Measurements from ENCODE around the gene SAA1.

DNA sequence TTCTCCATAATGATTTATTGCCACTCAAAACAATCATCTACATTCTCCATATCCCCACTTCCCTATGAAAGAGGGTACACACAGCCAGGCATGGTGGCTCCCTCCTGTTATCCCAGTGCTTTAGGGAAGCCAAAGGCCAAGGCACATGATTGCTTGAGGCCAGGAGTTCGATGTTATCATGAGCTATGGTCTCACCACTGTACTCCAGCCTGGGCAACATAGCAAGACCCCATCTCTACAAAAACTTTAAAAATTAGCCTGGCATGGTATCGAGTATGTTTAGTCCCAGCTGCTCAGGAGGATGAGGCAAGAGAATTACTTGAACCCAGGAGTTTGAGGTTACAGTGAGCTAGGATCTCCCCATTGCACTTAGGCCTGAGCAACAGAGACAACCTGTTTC, 49.8 kb downstream of the SAA1 start:
- TF ChIP-seq, protein P1, sequence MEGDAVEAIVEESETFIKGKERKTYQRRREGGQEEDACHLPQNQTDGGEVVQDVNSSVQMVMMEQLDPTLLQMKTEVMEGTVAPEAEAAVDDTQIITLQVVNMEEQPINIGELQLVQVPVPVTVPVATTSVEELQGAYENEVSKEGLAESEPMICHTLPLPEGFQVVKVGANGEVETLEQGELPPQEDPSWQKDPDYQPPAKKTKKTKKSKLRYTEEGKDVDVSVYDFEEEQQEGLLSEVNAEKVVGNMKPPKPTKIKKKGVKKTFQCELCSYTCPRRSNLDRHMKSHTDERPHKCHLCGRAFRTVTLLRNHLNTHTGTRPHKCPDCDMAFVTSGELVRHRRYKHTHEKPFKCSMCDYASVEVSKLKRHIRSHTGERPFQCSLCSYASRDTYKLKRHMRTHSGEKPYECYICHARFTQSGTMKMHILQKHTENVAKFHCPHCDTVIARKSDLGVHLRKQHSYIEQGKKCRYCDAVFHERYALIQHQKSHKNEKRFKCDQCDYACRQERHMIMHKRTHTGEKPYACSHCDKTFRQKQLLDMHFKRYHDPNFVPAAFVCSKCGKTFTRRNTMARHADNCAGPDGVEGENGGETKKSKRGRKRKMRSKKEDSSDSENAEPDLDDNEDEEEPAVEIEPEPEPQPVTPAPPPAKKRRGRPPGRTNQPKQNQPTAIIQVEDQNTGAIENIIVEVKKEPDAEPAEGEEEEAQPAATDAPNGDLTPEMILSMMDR (IDR thresholded peaks at IDR 0.05): no peak
- TF ChIP-seq POLR2A (IDR thresholded peaks at IDR 0.05): no peak
